GM12865 (cell line): Measurements from ENCODE around the gene ABCD1.
A peak's percentile ranks its signal among the peaks of the same experiment; 100 is the strongest.

Experiments used
- DNase-seq: peaks from one replicate; pipeline ENCODE4 v3.0.0; 2010; ENCODE audit warnings: low read depth
- H3K4me3 ChIP-seq: 2 replicates; pipeline ENCODE4 v1.5.1; 2011; ENCODE audit warnings: mild to moderate bottlenecking, low read depth, low read length, control low read depth
- TF ChIP-seq, protein P1 (sequence below): IDR thresholded peaks from 2 replicates; pipeline ENCODE4 v1.5.1; 2011; ENCODE audit warnings: low read length, control low read depth, low read depth, inconsistent platforms; ENCODE audit not compliant: insufficient read depth; ENCODE audit errors: missing control alignments

The ABCD1 gene

DNA sequence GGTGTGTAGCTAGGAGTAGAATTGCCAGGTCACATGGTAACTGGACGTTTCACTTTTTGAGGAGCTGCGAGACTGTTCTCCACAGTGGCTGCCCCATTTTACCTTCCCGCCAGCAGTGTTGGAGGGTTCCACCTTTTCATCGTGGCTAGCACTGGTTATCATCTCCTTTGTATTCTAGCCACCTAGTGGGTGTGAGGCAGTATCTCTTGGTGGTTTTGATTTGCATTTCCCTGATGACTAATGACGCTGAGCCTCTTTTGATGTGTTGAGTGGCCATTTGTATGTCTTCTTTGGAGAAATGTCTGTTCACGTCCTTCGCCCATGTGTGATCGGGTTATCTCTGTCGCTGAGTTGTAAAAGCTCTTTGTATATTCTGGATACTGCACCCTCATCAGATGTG, 10.6 kb downstream of the ABCD1 start:
- DNase-seq = peak; percentile 44
- TF ChIP-seq, protein P1, sequence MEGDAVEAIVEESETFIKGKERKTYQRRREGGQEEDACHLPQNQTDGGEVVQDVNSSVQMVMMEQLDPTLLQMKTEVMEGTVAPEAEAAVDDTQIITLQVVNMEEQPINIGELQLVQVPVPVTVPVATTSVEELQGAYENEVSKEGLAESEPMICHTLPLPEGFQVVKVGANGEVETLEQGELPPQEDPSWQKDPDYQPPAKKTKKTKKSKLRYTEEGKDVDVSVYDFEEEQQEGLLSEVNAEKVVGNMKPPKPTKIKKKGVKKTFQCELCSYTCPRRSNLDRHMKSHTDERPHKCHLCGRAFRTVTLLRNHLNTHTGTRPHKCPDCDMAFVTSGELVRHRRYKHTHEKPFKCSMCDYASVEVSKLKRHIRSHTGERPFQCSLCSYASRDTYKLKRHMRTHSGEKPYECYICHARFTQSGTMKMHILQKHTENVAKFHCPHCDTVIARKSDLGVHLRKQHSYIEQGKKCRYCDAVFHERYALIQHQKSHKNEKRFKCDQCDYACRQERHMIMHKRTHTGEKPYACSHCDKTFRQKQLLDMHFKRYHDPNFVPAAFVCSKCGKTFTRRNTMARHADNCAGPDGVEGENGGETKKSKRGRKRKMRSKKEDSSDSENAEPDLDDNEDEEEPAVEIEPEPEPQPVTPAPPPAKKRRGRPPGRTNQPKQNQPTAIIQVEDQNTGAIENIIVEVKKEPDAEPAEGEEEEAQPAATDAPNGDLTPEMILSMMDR = peak; percentile 18
- H3K4me3 ChIP-seq = no peak overlapping the region

DNA sequence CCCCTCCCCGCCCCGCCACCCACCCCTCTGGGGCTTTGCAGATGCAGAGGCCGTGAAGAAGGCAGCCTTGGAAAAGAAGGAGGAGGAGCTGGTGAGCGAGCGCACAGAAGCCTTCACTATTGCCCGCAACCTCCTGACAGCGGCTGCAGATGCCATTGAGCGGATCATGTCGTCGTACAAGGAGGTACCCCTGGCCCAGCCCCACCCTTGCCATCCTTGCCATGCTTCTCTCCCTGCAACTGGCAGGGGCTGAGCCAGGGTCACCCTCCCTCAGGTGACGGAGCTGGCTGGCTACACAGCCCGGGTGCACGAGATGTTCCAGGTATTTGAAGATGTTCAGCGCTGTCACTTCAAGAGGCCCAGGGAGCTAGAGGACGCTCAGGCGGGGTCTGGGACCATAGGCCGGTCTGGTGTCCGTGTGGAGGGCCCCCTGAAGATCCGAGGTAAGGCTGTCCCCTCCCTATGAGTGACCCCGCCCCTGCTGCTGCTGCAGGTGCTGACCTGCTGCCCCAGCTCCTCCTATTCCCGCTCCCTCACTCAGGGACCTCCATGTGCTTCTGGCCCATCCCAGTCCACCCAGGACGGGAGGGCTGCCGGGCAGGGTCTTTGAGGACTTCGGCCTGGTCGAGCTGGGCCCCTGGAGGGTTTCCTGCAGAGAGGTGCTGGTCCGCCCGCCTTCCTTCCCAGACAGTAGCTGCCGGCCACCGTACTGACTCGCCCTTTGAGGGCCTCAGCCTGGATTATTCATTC, 11.6 kb downstream of the ABCD1 start:
- TF ChIP-seq, protein P1 = no peak
- no peak overlapping the region for H3K4me3 ChIP-seq
- no peak for DNase-seq

DNA sequence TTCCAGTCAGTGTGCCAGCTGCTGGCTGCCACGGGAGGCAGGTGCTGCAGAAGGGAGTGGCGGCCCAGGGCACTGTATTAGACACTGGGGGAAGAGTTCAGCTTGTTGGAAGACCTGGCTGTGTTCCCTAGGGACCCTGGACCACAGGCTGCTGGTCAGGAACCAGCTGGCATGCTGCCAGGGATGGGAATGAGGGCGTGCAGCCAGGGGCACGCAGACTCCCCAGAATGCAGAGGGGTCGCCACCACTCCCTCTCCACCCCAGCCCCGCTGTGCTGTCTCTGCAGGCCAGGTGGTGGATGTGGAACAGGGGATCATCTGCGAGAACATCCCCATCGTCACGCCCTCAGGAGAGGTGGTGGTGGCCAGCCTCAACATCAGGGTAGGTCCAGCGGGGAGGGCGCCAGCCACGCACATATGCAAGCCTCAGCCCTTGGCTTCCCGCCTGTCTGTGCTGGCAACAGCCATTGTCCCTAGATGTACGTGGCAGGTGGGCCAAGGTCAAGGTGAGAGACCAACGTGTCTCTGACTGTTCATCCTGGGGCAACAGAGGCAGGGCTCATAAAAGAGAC, 12.3 kb downstream of the ABCD1 start:
- TF ChIP-seq, protein P1 = no peak
- no peak overlapping the region for H3K4me3 ChIP-seq
- DNase-seq = no peak

DNA sequence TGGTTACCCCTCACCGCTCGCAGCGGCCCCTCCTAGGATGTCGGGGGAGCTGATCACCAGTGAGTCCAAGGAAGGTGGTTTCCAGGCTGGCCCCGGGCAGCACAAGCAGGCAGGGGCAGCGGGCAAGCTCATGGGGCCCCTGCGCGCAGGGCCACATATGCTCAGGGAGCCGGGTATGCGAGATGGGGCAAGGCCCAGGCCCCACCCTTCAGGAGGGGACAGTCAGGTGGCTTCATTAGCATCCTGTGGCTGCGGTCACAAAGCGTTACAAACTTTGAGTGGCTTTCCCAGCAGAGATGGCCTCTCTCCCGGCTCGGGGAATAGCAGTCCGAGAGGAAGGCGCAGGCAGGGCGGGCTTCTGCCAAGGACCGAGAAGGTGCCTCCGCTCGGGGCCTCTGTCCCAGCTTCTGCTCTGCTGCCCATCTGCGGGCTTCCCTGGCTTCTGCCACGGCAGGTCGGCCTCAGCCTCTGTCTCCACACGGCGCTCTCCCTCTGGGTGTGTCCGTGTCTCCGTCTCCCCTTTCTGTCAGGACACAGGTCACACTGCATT, 13.5 kb downstream of the ABCD1 start:
- H3K4me3 ChIP-seq = no peak overlapping the region
- TF ChIP-seq, protein P1 = no peak
- DNase-seq = no peak

DNA sequence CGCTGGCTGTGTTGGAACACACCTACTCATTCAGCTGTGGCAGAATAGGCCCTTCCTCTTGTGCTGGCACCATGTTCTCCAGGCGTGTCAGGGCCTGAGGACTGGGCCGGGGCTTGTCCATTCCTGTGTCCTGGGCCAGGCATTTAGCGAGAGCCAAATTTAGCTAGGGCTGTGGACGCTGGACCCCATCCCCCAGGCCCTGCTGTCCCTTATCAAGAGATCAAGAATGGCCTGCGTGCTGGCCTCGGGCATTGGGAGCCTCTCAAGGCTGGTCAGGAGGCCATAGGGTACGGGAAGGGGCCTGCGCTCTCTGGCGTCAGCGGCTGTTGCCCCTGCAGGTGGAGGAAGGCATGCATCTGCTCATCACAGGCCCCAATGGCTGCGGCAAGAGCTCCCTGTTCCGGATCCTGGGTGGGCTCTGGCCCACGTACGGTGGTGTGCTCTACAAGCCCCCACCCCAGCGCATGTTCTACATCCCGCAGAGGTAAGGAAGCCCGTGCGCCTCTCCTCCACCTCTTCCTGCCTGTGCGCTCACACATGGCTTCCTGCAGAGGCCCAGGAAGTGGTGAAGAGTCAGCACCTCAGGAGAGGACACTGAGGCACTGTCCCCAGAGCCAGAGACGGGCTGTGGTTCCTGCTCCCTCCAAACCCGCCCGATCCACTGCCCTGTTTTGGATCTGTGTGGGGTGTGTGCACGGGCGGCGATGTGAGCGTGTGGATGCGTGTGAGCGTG, 15.3 kb downstream of the ABCD1 start:
- H3K4me3 ChIP-seq = no peak overlapping the region
- DNase-seq = no peak
- TF ChIP-seq, protein P1 = no peak

DNA sequence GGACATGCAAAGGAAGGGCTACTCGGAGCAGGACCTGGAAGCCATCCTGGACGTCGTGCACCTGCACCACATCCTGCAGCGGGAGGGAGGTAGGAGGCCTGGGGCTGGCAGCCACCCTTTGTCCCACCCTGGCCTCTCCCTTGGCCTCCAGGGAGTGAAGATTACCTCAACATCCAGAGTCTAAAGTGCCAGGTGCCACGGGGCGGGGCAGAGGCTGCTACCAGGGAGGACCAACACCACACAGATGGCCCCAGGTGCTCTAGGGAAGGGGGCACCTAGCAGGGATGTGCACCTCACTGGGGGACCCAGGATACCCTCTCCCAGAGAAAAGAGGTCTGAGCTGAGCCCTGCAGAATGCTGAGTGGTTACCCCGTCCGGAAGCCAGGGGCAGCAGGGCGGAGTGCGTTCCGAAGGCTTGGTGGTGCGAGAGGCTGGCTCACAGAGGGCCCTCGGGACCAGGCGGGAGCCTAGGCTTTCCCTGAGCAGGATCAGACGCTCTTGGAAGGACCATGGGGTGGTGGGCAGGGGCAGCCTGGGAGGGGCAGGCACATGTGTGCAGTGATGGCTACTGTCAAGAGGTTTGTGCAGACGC, 16.1 kb downstream of the ABCD1 start:
- TF ChIP-seq, protein P1 = no peak
- no peak for DNase-seq
- H3K4me3 ChIP-seq = no peak overlapping the region
